ENCODE measurements around the gene COLEC11.

DNA sequence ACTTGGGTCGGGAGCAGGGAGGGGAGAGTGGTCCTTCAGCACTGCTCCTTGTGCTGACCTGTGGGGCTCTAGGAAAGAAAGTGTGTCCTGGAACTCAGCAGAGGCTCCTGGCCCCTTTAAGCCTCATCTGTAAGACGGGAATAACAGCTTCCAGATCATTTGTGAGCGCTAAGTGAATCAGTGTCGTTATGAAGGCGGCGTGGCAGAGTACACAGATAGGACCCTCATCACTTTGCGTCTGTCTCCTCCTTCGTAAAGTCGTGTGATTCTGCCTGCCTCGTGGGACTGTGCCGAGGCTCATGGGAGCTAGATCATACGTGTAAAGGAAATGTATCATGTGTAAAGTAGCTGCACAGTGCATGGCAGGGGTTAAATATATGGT, 18.6 kb downstream of the COLEC11 start:
- TF ChIP-seq EP300 (IDR thresholded peaks at IDR 0.05; ENCODE audit: borderline replicate concordance) = no peak
- TF ChIP-seq RAD21 (IDR thresholded peaks at IDR 0.05; ENCODE audit: low read depth) = no peak
- TF ChIP-seq CREB1 (IDR thresholded peaks at IDR 0.05; ENCODE audit: low read depth) = no peak
- TF ChIP-seq TEAD4 (IDR thresholded peaks at IDR 0.05) = no peak
- no peak for TF ChIP-seq EGR1 (IDR thresholded peaks at IDR 0.05)
- TF ChIP-seq, protein P1, sequence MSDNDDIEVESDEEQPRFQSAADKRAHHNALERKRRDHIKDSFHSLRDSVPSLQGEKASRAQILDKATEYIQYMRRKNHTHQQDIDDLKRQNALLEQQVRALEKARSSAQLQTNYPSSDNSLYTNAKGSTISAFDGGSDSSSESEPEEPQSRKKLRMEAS (IDR thresholded peaks at IDR 0.05) = no peak
- TF ChIP-seq, protein P2, sequence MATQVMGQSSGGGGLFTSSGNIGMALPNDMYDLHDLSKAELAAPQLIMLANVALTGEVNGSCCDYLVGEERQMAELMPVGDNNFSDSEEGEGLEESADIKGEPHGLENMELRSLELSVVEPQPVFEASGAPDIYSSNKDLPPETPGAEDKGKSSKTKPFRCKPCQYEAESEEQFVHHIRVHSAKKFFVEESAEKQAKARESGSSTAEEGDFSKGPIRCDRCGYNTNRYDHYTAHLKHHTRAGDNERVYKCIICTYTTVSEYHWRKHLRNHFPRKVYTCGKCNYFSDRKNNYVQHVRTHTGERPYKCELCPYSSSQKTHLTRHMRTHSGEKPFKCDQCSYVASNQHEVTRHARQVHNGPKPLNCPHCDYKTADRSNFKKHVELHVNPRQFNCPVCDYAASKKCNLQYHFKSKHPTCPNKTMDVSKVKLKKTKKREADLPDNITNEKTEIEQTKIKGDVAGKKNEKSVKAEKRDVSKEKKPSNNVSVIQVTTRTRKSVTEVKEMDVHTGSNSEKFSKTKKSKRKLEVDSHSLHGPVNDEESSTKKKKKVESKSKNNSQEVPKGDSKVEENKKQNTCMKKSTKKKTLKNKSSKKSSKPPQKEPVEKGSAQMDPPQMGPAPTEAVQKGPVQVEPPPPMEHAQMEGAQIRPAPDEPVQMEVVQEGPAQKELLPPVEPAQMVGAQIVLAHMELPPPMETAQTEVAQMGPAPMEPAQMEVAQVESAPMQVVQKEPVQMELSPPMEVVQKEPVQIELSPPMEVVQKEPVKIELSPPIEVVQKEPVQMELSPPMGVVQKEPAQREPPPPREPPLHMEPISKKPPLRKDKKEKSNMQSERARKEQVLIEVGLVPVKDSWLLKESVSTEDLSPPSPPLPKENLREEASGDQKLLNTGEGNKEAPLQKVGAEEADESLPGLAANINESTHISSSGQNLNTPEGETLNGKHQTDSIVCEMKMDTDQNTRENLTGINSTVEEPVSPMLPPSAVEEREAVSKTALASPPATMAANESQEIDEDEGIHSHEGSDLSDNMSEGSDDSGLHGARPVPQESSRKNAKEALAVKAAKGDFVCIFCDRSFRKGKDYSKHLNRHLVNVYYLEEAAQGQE (IDR thresholded peaks at IDR 0.05; ENCODE audit: low read depth) = no peak
